Measurements from ENCODE around the gene FGA. TPM values are rescaled to one million over a fixed set of nuclear protein-coding genes. Genes with fewer than 3 reads are reported as not detected.
A peak's percentile ranks its signal among the peaks of the same experiment; 100 is the strongest.

FGA gene
- total and polyA plus RNA-seq, 2 experiments from 2014 or later = 579 to 1,189 TPM

DNA sequence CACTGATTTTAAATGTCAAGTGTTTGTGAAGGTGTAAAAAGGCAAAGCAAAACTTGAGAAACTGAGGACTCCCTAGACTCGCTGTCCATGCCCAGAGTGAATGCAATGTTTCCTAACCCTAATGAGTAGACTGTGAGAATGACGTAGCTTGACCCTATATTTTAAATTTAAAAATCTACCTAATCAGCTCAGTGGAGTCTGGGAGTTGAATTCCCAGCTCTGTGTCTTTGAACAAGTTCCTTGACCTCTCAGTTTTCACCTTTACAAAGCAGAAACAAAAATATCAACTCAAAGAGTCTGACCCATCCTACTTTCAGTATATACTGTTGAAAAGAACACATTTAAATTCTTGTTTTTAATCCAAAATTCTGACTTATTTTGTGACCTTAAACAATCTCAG lies 2.3 kb downstream of the FGA start:
- TF ChIP-seq, protein P1, sequence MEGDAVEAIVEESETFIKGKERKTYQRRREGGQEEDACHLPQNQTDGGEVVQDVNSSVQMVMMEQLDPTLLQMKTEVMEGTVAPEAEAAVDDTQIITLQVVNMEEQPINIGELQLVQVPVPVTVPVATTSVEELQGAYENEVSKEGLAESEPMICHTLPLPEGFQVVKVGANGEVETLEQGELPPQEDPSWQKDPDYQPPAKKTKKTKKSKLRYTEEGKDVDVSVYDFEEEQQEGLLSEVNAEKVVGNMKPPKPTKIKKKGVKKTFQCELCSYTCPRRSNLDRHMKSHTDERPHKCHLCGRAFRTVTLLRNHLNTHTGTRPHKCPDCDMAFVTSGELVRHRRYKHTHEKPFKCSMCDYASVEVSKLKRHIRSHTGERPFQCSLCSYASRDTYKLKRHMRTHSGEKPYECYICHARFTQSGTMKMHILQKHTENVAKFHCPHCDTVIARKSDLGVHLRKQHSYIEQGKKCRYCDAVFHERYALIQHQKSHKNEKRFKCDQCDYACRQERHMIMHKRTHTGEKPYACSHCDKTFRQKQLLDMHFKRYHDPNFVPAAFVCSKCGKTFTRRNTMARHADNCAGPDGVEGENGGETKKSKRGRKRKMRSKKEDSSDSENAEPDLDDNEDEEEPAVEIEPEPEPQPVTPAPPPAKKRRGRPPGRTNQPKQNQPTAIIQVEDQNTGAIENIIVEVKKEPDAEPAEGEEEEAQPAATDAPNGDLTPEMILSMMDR (IDR thresholded peaks at IDR 0.05; ENCODE audit: poor library complexity) = no peak
- no peak for TF ChIP-seq EZH2 (IDR thresholded peaks at IDR 0.05; ENCODE audit: borderline replicate concordance)
- no peak for TF ChIP-seq EZH2phosphoT487 (IDR thresholded peaks at IDR 0.05; ENCODE audit: low read depth, severe bottlenecking, unreplicated experiment)
- peak overlapping the region; percentile 69 for H3K4me2 ChIP-seq
- no peak overlapping the region for H3K27ac ChIP-seq
- no peaks in the 10 kb centered on the region for H3K36me3 ChIP-seq (replicated peaks; ENCODE audit: insufficient read depth, low read depth)
- DNase-seq (ENCODE audit: low spot score) = no peak
- H4K20me1 ChIP-seq (ENCODE audit: insufficient read depth, poor library complexity, severe bottlenecking) = no peaks in the 10 kb centered on the region
- H3K4me1 ChIP-seq (ENCODE audit: insufficient read depth) = peaks cover 9% of the 10 kb centered on the region
- H3K4me3 ChIP-seq = no peak overlapping the region
- no peaks in the 10 kb centered on the region for H3K9me2 ChIP-seq (replicated peaks; ENCODE audit: insufficient read depth)
- 89% methylated on average over 2 of the region's 2 CpGs for WGBS (ENCODE audit: low lambda C conversion rate, missing lambda C conversion rate)
- H3K27me3 ChIP-seq = no peaks in the 10 kb centered on the region
- H3K9me3 ChIP-seq (ENCODE audit: low read depth) = no peaks in the 10 kb centered on the region
- H3K79me2 ChIP-seq = no peaks in the 10 kb centered on the region
- no peak overlapping the region for H2AFZ ChIP-seq

DNA sequence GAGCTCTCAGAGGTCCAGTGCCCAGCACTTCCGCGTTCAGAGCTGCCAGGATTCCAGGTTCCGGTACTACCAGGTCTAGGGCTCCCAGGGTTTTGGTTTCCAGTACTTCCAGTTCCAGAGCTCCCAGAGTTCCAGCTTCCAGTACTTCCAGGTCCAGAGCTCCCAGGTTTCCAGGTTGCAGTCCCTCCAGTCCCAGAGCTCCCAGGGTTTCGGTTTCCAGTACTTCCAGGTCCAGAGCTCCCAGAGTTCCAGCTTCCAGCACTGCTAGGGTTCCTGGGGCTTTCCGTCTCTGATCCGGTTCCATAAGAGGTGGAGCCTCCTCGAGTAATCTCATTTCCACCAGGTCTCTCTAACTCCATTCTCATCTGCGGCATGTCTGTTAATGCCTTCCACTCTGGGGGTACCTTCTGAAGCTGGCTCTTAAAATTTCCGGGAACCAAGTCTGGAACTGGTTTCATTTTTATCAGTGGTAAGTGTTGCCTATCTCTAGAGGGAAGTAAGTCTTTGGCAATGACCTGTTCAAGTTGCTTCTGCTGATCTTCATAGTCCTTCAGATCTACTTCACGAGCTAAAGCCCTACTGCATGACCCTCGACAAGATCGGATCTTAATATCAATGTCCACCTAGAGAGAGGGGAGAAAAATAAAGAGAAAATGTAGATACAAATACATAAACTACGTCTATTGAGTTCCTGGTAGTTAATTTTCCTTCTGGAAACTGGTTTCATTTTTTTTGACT lies 4.1 kb downstream of the FGA start:
- no peaks in the 10 kb centered on the region for H3K36me3 ChIP-seq (replicated peaks; ENCODE audit: insufficient read depth, low read depth)
- H3K9me2 ChIP-seq (replicated peaks; ENCODE audit: insufficient read depth) = no peaks in the 10 kb centered on the region
- H3K27me3 ChIP-seq = no peaks in the 10 kb centered on the region
- no peak overlapping the region for H3K4me2 ChIP-seq
- peaks cover 7% of the 10 kb centered on the region for H3K4me1 ChIP-seq (ENCODE audit: insufficient read depth)
- no peaks in the 10 kb centered on the region for H3K9me3 ChIP-seq (ENCODE audit: low read depth)
- no peak overlapping the region for H3K4me3 ChIP-seq
- DNase-seq (ENCODE audit: low spot score) = no peak
- TF ChIP-seq EZH2 (IDR thresholded peaks at IDR 0.05; ENCODE audit: borderline replicate concordance) (no peak), EZH2phosphoT487 (IDR thresholded peaks at IDR 0.05; ENCODE audit: low read depth, severe bottlenecking, unreplicated experiment) (no peak)
- TF ChIP-seq, protein P1 (IDR thresholded peaks at IDR 0.05; ENCODE audit: poor library complexity) = no peak
- no peak overlapping the region for H2AFZ ChIP-seq
- H3K79me2 ChIP-seq = no peaks in the 10 kb centered on the region
- H4K20me1 ChIP-seq (ENCODE audit: insufficient read depth, poor library complexity, severe bottlenecking) = no peaks in the 10 kb centered on the region
- 93% methylated on average over 13 of the region's 13 CpGs for WGBS (ENCODE audit: low lambda C conversion rate, missing lambda C conversion rate)
- no peak overlapping the region for H3K27ac ChIP-seq

DNA sequence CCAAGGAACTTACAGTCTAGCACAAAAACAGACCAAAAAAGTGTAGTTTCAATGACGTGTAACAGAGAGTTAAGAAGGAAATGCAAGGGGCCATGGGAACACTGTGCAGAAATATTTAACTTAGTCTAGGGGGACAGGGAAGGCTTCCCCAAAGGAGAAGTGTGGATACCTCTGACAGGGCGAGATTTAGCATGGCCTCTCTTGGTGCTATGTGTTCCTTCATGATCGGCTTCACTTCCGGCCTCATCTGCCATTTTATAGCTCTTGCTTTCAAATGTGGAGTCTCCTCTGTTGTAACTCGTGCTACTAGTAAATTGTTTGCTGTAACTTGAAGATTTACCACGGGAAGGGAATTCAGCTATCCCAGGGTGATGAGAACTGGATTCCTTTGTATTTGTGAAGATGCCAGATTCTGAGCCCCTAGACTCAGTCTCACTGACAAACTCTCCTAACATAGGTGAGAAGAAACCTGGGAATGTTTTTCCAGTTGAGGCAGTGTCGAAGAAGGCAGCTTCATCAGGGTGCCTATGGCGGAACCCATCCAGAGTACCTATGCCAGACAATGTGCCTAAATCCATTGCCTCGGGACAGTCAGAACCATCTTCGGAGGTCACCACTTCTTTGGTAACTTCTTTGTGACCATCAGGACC lies 5.0 kb downstream of the FGA start:
- Histone ChIP-seq H3K9me2 (replicated peaks; ENCODE audit: insufficient read depth) (no peaks in the 10 kb centered on the region), H3K79me2 (no peaks in the 10 kb centered on the region), H3K27me3 (no peaks in the 10 kb centered on the region), H3K4me2 (no peak overlapping the region), H2AFZ (no peak overlapping the region), H3K9me3 (ENCODE audit: low read depth) (no peaks in the 10 kb centered on the region), H3K4me3 (no peak overlapping the region), H4K20me1 (ENCODE audit: insufficient read depth, poor library complexity, severe bottlenecking) (no peaks in the 10 kb centered on the region), H3K36me3 (replicated peaks; ENCODE audit: insufficient read depth, low read depth) (no peaks in the 10 kb centered on the region), H3K27ac (no peak overlapping the region), H3K4me1 (ENCODE audit: insufficient read depth) (no peaks in the 10 kb centered on the region)
- DNase-seq (ENCODE audit: low spot score) = no peak
- WGBS (ENCODE audit: low lambda C conversion rate, missing lambda C conversion rate) = 88% methylated on average over 10 of the region's 10 CpGs
- TF ChIP-seq, protein P1 (IDR thresholded peaks at IDR 0.05; ENCODE audit: poor library complexity) = no peak
- TF ChIP-seq EZH2phosphoT487 (IDR thresholded peaks at IDR 0.05; ENCODE audit: low read depth, severe bottlenecking, unreplicated experiment) (no peak), EZH2 (IDR thresholded peaks at IDR 0.05; ENCODE audit: borderline replicate concordance) (no peak)

All from hepatocyte (in vitro differentiated cells).